ENCODE measurements around the gene WAPL. TPM values are rescaled to one million over a fixed set of nuclear protein-coding genes. Genes with fewer than 3 reads are reported as not detected.

The WAPL gene
- total RNA-seq, 3 donors from 2014 or later = 39.8 to 65.0 (median 49.5) TPM

GRCh38 chr10:86403183-86403797 is 118.3 kb downstream of the WAPL start:
- Histone ChIP-seq H3K4me1 (no peaks in the 10 kb centered on the region), H3K9me3 (no peaks in the 10 kb centered on the region), H3K4me3 (no peak overlapping the region), H3K27ac (no peak overlapping the region), H3K36me3 (no peaks in the 10 kb centered on the region), H3K27me3 (no peaks in the 10 kb centered on the region)
- intact Hi-C loops (cut with DNase I; ENCODE audit: low total_unique reads) = loop anchor here (10.0 kb wide), 1 partner anchor 182 kb away; no protein-coding TSS in a partner anchor
- no peak for TF ChIP-seq POLR2AphosphoS5 (IDR thresholded peaks at IDR 0.05)
- no peak for TF ChIP-seq POLR2A (IDR thresholded peaks at IDR 0.05)
- no peak for TF ChIP-seq CTCF (IDR thresholded peaks at IDR 0.05)
- DNase-seq (ENCODE audit: low spot score in 2 of 2) = no peak

GRCh38 chr10:86402283-86402941 is 119.2 kb downstream of the WAPL start:
- Histone ChIP-seq H3K9me3 (no peaks in the 10 kb centered on the region), H3K4me1 (no peaks in the 10 kb centered on the region), H3K27ac (no peak overlapping the region), H3K27me3 (no peaks in the 10 kb centered on the region), H3K36me3 (no peaks in the 10 kb centered on the region), H3K4me3 (peak overlapping the region in 2 of 3 donors; percentile 1 to 14)
- intact Hi-C loops (cut with DNase I; ENCODE audit: low total_unique reads) = loop anchor here (10.0 kb wide), 1 partner anchor 182 kb away; no protein-coding TSS in a partner anchor
- no peak for DNase-seq (ENCODE audit: low spot score in 2 of 2)
- TF ChIP-seq POLR2AphosphoS5 (IDR thresholded peaks at IDR 0.05) (no peak), POLR2A (IDR thresholded peaks at IDR 0.05) (no peak), CTCF (IDR thresholded peaks at IDR 0.05) (no peak)

GRCh38 chr10:86401588-86402282 is 119.9 kb downstream of the WAPL start:
- DNase-seq (ENCODE audit: low spot score in 2 of 2) = no peak
- Histone ChIP-seq H3K27ac (peak overlapping the region; percentile 84 to 92), H3K27me3 (no peaks in the 10 kb centered on the region), H3K4me1 (no peaks in the 10 kb centered on the region), H3K4me3 (peak overlapping the region; percentile 52 to 77 (median 69)), H3K9me3 (no peaks in the 10 kb centered on the region), H3K36me3 (no peaks in the 10 kb centered on the region)
- TF ChIP-seq CTCF (IDR thresholded peaks at IDR 0.05) (no peak), POLR2A (IDR thresholded peaks at IDR 0.05) (no peak), POLR2AphosphoS5 (IDR thresholded peaks at IDR 0.05) (no peak)
- intact Hi-C loops (cut with DNase I; ENCODE audit: low total_unique reads) = loop anchor here (10.0 kb wide), 1 partner anchor 183 kb away; no protein-coding TSS in a partner anchor

- no peaks in the 10 kb centered on the region for H3K27me3 ChIP-seq
- DNase-seq (ENCODE audit: low spot score in 2 of 2) = peak; percentile 42 to 61
- H3K27ac ChIP-seq = peak overlapping the region; percentile 84 to 92
- intact Hi-C loops (cut with DNase I; ENCODE audit: low total_unique reads) = loop anchor here (10.0 kb wide), 1 partner anchor 184 kb away; no protein-coding TSS in a partner anchor
- H3K36me3 ChIP-seq = no peaks in the 10 kb centered on the region
- TF ChIP-seq POLR2AphosphoS5 (IDR thresholded peaks at IDR 0.05) = no peak
- TF ChIP-seq POLR2A (IDR thresholded peaks at IDR 0.05) = no peak
- peak in 1 of 3 donors; percentile 10 for TF ChIP-seq CTCF (IDR thresholded peaks at IDR 0.05)
- peak overlapping the region; percentile 52 to 77 (median 69) for H3K4me3 ChIP-seq
- H3K9me3 ChIP-seq = no peaks in the 10 kb centered on the region
- no peaks in the 10 kb centered on the region for H3K4me1 ChIP-seq
These were observed 120.6 kb downstream of the WAPL start for GRCh38 chr10:86400705-86401587.

All from breast epithelium (tissue), 4 donors.